Limb (tissue), 2 donors: ENCODE results near the gene AMIGO2.
A peak's percentile ranks its signal among the peaks of the same experiment; 100 is the strongest.
"Not testable (repeated sequence)": the region's sequence is repeated elsewhere in the genome, so short reads cannot be mapped to it uniquely, and the experiment has no call there.

ENCODE experiments used
- DNase-seq, 2 donors: peaks; one replicate each; pipeline ENCODE4 v3.0.0-alpha.2; 2016; ENCODE audit errors: extremely low spot score in 2 of 2

Gene AMIGO2

DNA sequence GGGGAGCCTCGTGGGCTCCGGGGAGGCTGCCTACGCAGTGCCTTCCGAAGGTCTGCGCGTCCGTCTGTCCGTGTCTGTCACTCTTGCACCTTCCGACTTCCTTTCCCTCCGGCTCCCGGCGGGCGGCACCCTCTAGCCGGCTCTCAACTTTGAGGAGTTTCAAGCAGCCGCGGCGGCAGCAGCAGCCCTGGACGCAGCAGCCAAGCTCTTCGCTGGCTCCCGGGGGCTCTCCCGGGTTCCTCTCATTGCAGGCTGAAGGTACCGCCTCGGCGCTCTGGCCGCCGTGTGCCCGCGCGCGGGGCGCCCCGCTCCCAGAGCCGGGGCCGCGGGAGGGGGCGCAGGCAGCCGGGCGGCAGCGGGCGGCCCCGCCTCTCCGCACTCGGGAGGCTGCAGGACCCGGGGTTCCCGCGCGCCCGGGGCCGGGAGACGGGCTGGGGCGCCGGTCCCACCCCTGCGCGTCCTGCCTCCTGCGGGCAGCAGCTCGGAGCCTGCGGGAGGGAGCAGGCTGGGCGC lies at the start of gene AMIGO2, which contains the start of gene PCED1B:
Gene AMIGO2, minus strand, starts transcription at position 492 of the 513 bp plus-strand sequence. CDS start 957 bp downstream, outside the sequence.
Gene PCED1B, plus strand, starts transcription at position 154 of the 513 bp plus-strand sequence. CDS start 155,443 bp downstream, outside the sequence.
- DNase-seq = peak in 1 of 2 donors; percentile 48

GRCh38 chr12:47126246-47126645 lies 46.5 kb upstream of the AMIGO2 start:
- no peak for DNase-seq

GRCh38 chr12:47124451-47124850 lies 44.7 kb upstream of the AMIGO2 start:
- no peak for DNase-seq

DNA sequence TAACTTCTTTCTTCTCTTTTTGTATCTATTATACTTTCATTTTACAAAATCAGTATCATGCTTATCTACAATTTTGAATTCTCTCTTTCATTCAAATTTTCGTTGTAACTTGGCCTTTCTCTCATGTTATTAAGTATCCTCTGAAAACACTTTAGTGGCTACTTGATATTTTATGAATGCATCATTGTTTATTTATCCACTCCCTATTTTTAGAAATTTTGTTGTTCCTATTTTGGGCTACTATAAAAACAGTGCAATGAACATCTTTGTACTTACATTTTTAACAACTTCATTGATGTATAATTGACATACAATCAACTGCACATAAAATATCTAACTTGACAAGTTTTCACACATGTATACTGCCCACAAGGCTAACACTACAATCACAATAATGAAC lies 44.0 kb upstream of the AMIGO2 start:
- DNase-seq = no peak

- DNase-seq = no peak
These were observed 42.8 kb upstream of the AMIGO2 start for GRCh38 chr12:47122602-47123001.

DNA sequence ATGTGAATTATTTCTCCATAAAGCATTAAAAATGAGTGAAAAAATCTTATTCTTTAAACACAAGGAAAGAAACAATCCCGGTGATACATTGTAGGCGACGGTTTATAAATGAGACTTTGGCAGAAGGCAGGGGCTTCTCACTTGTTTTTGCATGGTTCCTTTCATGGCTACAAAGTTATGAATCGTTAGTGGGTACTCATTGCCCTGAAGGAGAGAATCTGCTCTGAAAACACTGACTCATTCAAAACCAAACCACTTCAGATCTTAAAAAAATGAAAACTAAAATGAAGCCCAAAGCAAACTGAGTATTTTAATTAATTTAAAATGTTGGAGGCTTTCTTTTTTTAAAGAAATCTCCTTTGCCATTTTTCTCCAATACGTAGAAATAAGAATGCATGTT lies 41.4 kb upstream of the AMIGO2 start:
- no peak for DNase-seq

DNA sequence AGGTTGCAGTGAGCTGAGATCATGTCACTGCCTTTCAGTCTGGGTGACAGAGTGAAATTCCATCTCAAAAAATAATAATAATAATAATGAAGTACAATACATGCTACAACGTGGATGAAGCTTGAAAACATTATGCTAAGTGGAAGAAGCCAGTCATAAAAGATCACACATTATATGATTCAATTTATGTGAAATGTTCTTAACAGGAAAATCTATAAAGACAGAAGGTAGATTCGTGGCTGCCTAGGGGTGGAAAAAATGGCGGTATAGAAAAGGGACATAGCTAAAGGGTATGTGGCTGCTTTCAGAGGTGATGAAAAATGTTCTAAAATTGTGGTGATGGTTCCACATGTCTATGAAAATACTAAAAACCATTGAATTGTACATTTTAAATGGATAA lies 41.0 kb upstream of the AMIGO2 start:
- DNase-seq = no peak

DNA sequence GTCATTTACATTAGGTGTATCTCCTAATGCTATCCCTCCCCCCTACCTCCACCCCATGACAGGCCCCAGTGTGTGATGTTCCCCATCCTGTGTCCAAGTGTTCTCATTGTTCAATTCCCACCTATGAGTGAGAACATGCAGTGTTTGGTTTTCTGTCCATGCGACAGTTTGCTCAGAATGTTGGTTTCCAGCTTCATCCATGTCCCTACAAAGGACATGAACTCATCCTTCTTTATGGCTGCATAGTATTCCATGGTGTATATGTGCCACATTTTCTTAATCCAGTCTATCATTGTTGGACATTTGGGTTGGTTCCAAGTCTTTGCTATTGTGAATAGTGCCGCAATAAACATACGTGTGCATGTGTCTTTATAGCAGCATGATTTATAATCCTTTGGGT lies 37.5 kb upstream of the AMIGO2 start:
- not testable (repeated sequence) for DNase-seq

- peak in 1 of 2 donors; percentile 9 for DNase-seq
These were observed 34.7 kb upstream of the AMIGO2 start for GRCh38 chr12:47114481-47114892.

DNA sequence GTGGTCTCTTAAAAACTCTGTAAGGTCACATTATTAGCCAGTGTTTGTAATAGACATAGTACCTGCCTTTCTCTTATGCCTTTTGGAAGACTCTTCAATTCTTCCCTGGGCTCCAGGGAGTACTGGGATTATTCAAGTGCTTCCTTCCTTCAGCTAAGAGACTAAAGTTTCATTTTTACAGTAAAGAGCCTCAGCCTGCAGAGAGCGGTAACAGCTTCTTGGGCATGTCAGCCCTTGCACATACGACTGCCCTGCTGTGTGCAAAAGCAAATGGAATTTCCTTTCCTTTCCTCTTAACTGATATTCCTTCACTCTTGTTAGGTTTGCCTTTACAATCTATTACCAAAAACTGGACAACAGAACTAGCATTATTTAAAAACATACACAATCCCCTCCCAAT lies 32.9 kb upstream of the AMIGO2 start:
- no peak for DNase-seq

DNA sequence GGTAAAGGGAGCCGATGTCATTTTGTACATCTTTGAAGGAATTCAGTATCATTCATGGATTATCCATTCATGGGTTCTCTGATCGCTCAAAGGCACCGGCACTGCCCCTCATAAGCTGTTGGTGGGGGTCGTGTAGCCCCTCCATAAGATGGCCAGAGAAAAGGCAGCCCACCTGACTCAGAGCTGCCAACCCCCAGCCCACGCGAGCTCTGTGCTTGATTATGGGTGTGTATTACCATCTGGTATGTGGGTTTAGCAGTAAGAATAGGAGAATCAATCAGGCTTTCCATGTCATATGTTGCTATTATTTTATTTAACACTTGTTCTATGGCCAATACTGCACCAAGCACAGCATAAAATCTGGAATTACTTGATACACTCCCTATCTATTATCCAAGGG lies 32.1 kb upstream of the AMIGO2 start:
- DNase-seq = no peak

DNA sequence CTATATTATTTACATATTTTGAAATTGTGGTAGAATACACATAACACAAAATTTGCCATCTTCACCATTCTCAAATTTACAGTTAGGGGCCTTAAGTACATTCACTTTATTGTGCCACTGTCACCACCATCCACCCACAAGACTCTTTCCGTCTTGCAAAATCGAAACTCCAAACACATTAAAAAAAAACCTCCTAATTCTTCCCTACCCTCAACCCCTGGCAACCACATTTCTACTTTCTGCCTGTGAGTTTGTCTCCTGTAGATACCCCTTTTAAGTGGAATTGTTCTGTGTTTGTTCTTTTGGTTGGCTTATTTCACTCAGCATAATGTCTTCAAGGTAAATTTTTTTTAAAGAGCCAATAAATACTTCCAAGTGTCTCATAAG lies 31.6 kb upstream of the AMIGO2 start:
- no peak for DNase-seq

- no peak for DNase-seq
These were observed 31.1 kb upstream of the AMIGO2 start for GRCh38 chr12:47110718-47111391.

DNA sequence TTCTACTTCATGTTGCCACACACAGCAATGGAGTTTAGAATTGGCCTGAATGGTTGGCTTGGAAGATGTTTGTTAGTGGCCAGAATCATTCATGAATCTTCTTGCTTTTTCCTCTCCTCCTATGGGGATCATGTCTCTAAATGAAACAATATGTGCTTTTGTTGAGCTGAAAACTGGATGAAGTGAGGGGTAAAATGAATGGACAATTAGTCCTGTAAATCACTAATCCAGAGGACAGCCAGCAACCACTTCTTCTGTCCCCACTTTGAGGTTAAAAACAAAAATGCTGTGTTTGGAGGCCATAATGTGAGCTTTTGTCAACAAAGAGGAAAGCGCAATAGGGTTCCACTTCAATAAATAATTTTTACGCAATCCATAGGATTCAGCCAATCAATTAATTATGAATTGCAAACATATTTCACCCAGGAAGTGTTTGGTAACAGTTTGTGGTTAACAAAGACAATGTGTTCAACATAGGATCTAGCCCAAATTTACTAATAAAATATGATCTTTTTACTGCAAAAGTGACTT lies 30.3 kb upstream of the AMIGO2 start:
- no peak for DNase-seq

GRCh38 chr12:47107926-47108325 lies 28.2 kb upstream of the AMIGO2 start:
- DNase-seq = no peak

DNA sequence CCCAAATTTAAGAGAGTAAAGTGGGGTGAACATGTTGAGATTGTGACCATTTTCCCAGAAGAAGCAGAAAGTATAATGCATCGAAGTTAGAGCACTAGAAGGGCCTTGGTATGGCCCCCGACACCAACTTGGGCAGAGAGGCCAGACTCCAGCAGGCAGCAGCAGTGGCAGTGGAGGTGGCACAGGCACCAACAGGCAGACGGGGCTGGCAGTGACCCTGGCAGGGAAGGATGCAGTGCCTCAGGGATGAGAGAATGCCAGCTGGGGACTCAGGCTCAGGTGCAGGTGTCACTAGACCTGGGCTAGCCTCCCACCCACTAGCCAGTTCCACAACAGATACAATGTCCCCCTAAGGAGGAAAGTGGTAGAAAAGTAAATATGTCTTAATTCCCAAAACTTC lies 27.7 kb upstream of the AMIGO2 start:
- no peak for DNase-seq

DNA sequence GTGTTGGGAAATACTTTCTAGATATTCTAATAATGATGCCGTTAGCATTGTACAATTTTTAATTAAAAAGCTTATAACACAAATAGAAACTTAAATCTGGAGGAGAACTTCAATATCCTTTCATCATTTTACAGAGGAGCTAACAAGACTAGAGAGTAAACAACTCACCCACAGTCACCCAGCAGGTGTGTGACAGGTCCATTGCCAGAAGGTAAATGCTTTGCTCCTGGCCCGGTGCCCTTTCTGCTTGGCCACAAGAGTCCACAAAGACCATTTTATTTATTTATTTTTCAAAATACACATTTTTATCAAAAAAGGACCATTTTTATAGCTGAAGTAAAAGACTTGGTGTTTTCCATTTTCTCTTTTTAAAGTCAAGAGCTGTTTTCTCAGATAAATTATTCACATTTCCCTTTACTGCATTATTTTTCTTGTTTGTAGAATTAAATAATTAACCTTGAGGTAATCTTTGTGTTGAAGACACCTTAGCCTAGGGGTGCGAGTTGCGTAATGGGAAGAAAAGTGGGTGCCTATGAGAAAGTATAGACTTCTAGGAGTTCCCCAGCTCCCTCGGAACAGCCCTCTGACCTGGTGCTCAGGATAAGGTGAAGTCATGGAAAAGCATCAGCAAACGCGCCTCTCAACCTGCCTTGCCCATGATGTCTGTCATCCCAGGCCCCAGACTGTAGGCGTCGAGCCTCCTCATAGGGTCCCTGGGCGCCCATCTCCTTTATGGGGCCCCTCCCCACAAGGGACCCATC lies 26.3 kb upstream of the AMIGO2 start:
- no peak for DNase-seq

DNA sequence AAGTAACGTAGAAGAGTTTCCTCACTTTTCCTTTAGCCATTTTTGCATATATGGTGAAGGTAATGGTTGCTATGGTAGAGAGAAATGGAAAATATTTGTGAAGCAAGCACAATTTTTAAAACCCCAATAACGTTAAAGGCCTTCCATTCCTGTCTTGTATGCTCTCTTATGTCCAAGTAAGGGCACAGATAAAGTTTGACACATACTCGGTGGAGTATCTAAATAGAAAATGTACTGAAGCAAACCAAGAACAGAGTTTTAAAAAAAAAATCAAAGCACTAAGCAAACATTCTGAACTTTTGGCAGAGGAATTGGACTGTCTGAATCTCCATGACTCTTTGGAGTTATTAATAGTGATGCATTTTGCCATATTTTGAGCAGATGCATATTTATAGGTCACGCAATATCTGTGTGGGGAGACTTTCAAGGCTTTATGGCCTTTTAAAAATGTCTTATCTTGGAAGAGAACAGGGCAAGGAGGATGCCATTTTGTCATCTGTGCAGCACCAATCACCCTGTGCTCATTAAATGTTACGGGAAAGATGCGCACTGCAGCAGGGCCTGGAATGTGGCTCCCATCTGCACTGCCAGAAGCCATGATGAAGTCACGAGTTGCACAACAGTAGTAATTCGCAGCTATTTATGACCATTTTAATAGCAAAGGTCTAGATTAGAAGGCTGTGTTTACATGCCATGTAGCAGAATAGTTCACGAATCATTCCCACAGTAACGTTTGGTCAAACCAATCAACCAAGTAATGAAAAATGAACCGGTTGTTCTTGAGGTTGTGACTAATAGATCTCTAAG lies 23.3 kb upstream of the AMIGO2 start:
- no peak for DNase-seq

DNA sequence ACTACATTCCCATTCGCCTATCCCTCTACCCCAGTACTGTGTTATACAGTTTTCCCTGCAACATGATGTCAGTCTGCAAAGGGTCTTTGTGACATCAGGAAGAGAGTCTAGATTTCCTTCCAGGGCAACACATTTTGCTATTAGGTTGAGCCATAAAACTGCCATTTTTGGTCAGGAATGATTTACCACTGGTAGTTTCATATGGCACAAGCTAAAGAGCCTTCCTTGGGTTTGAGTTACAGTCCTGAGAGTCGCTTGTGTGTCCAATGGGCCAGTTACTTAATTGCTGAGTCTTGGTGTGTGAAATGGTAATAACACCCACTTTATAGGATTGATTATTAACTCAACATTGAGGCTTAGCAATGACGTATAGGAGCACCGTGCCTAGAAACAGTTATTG lies 22.6 kb upstream of the AMIGO2 start:
- no peak for DNase-seq

- DNase-seq = no peak
These were observed 20.4 kb upstream of the AMIGO2 start for GRCh38 chr12:47100160-47100559.

GRCh38 chr12:47099610-47100009 lies 19.9 kb upstream of the AMIGO2 start:
- no peak for DNase-seq

DNA sequence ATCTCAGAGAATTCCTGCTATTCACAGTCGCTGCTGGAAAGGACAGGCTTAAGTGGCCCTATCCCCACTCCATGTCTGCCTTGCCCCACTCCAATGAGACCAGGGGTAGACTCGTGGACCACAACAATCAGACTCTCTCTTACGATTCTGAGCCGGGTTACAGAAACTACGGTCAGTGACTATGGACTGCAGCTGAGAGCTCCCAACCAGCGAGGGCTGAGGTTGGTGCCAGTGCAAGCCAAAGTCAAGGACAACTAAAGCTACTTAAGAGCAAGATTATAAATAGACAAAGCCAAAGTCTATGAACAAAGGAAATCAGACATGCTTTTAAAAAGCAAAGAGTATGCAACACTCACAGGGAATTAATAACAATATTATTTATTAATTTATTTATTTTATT lies 18.3 kb upstream of the AMIGO2 start:
- no peak for DNase-seq
